ENCODE results near the gene MTCH1. TPM values are rescaled to one million over a fixed set of nuclear protein-coding genes. Genes with fewer than 3 reads are reported as not detected.

Gene MTCH1
- total RNA-seq, 1 experiment from 2014 or later, result 204 TPM

GRCh38 chr6:36985808-36986703 is at the start of gene MTCH1 (continued):
- TF ChIP-seq ZNF263 (CRISPR knock-in tag; IDR thresholded peaks at IDR 0.05; ENCODE audit: low read depth) (peak; percentile 41; the same call in 1 of the 2 replicates), SP1 (CRISPR knock-in tag; conservative IDR thresholded peaks at IDR 0.05) (peak; percentile 99), NFATC4 (CRISPR knock-in tag; IDR thresholded peaks at IDR 0.05) (no peak), KAT7 (CRISPR knock-in tag; IDR thresholded peaks at IDR 0.05; ENCODE audit: borderline replicate concordance) (0 out of 2 replicates have a peak, but pooled peaks have one; percentile 66), ETV6 (CRISPR knock-in tag; IDR thresholded peaks at IDR 0.05) (peak; percentile 91), NFE2L1 (CRISPR knock-in tag; IDR thresholded peaks at IDR 0.05) (0 out of 2 replicates have a peak, but pooled peaks have one; percentile 14), GABPB1 (CRISPR knock-in tag; IDR thresholded peaks at IDR 0.05) (peak; percentile 71), HMGXB4 (CRISPR knock-in tag; IDR thresholded peaks at IDR 0.05) (peak; percentile 75), ZNF671 (CRISPR knock-in tag; IDR thresholded peaks at IDR 0.05) (no peak), MLX (CRISPR knock-in tag; IDR thresholded peaks at IDR 0.05) (peak; percentile 22; the same call in 1 of the 2 replicates), NFYB (CRISPR knock-in tag; conservative IDR thresholded peaks at IDR 0.05; ENCODE audit: low read depth) (no peak), MYBL2 (CRISPR knock-in tag; IDR thresholded peaks at IDR 0.05) (peak; percentile 46; the same call in 1 of the 2 replicates), FOXP1 (CRISPR knock-in tag; IDR thresholded peaks at IDR 0.05; ENCODE audit: borderline replicate concordance) (peak; percentile 73), GRHL2 (CRISPR knock-in tag; IDR thresholded peaks at IDR 0.05; ENCODE audit: insufficient replicate concordance, severe bottlenecking) (no peak), RELA (CRISPR knock-in tag; IDR thresholded peaks at IDR 0.05; ENCODE audit: borderline replicate concordance) (peak; percentile 60; the same call in 1 of the 2 replicates), ZNF416 (CRISPR knock-in tag; IDR thresholded peaks at IDR 0.05) (0 out of 2 replicates have a peak, but pooled peaks have one; percentile 33)
- TF ChIP-seq, protein P1, sequence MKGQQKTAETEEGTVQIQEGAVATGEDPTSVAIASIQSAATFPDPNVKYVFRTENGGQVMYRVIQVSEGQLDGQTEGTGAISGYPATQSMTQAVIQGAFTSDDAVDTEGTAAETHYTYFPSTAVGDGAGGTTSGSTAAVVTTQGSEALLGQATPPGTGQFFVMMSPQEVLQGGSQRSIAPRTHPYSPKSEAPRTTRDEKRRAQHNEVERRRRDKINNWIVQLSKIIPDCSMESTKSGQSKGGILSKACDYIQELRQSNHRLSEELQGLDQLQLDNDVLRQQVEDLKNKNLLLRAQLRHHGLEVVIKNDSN (CRISPR knock-in tag; IDR thresholded peaks at IDR 0.05), result peak; percentile 96
- TF ChIP-seq, protein P2, sequence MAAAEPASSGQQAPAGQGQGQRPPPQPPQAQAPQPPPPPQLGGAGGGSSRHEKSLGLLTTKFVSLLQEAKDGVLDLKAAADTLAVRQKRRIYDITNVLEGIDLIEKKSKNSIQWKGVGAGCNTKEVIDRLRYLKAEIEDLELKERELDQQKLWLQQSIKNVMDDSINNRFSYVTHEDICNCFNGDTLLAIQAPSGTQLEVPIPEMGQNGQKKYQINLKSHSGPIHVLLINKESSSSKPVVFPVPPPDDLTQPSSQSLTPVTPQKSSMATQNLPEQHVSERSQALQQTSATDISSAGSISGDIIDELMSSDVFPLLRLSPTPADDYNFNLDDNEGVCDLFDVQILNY (CRISPR knock-in tag; IDR thresholded peaks at IDR 0.05), result peak; percentile 84; the same call in 1 of the 2 replicates
- TF ChIP-seq, protein P3, sequence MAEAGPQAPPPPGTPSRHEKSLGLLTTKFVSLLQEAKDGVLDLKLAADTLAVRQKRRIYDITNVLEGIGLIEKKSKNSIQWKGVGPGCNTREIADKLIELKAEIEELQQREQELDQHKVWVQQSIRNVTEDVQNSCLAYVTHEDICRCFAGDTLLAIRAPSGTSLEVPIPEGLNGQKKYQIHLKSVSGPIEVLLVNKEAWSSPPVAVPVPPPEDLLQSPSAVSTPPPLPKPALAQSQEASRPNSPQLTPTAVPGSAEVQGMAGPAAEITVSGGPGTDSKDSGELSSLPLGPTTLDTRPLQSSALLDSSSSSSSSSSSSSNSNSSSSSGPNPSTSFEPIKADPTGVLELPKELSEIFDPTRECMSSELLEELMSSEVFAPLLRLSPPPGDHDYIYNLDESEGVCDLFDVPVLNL (CRISPR knock-in tag; IDR thresholded peaks at IDR 0.05; ENCODE audit: borderline replicate concordance, low read depth), result peak; percentile 43; the same call in 1 of the 2 replicates
- TF ChIP-seq, protein P4, sequence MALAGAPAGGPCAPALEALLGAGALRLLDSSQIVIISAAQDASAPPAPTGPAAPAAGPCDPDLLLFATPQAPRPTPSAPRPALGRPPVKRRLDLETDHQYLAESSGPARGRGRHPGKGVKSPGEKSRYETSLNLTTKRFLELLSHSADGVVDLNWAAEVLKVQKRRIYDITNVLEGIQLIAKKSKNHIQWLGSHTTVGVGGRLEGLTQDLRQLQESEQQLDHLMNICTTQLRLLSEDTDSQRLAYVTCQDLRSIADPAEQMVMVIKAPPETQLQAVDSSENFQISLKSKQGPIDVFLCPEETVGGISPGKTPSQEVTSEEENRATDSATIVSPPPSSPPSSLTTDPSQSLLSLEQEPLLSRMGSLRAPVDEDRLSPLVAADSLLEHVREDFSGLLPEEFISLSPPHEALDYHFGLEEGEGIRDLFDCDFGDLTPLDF (CRISPR knock-in tag; IDR thresholded peaks at IDR 0.05), result no peak
- TF ChIP-seq, protein P5, sequence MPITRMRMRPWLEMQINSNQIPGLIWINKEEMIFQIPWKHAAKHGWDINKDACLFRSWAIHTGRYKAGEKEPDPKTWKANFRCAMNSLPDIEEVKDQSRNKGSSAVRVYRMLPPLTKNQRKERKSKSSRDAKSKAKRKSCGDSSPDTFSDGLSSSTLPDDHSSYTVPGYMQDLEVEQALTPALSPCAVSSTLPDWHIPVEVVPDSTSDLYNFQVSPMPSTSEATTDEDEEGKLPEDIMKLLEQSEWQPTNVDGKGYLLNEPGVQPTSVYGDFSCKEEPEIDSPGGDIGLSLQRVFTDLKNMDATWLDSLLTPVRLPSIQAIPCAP (CRISPR knock-in tag; IDR thresholded peaks at IDR 0.05), result peak; percentile 47; the same call in 1 of the 2 replicates
